ENCODE results near the gene GMPS. TPM values are rescaled to one million over a fixed set of nuclear protein-coding genes. Genes with fewer than 3 reads are reported as not detected.

Gene GMPS
- total and polyA plus RNA-seq, 2 donors from 2014 or later: 21.1 to 43.9 TPM

GRCh38 chr3:155970398-155970797 lies 99.9 kb downstream of the GMPS start:
- no peak overlapping the region for H3K27ac ChIP-seq (ENCODE audit: low read depth in 2 of 2, low read length in 2 of 2)
- no peak for FAIRE-seq
- no peak overlapping the region for H3K9ac ChIP-seq (ENCODE audit: low read length in 3 of 3)
- H3K36me3 ChIP-seq (ENCODE audit: control insufficient read depth in 2 of 3, insufficient read depth in 3 of 3, low read length in 3 of 3): no peaks in the 10 kb centered on the region
- H3K4me1 ChIP-seq (ENCODE audit: control insufficient read depth in 2 of 3, insufficient read depth in 2 of 3, low read depth in 1 of 3, low read length in 3 of 3): no peaks in the 10 kb centered on the region
- no peak for TF ChIP-seq CTCF (IDR thresholded peaks at IDR 0.05; ENCODE audit: borderline replicate concordance, extremely low read depth, insufficient read depth)
- intact Hi-C loops (cut with DNase I): no loop called here
- no peaks in the 10 kb centered on the region for H3K9me3 ChIP-seq (ENCODE audit: control insufficient read depth in 2 of 3, insufficient read depth in 1 of 3, low read length in 3 of 3)
- no peak overlapping the region for H3K4me3 ChIP-seq (ENCODE audit: low read length in 3 of 3)
- DNase-seq: no peak
- no peaks in the 10 kb centered on the region for H3K27me3 ChIP-seq (ENCODE audit: control insufficient read depth, insufficient read depth, low read length)

- Histone ChIP-seq H3K27ac (ENCODE audit: low read depth in 2 of 2, low read length in 2 of 2) (no peak overlapping the region), H3K9me3 (ENCODE audit: control insufficient read depth in 2 of 3, insufficient read depth in 1 of 3, low read length in 3 of 3) (no peaks in the 10 kb centered on the region), H3K9ac (ENCODE audit: low read length in 3 of 3) (no peak overlapping the region), H3K4me1 (ENCODE audit: control insufficient read depth in 2 of 3, insufficient read depth in 2 of 3, low read depth in 1 of 3, low read length in 3 of 3) (no peaks in the 10 kb centered on the region), H3K4me3 (ENCODE audit: low read length in 3 of 3) (no peak overlapping the region), H3K27me3 (ENCODE audit: control insufficient read depth, insufficient read depth, low read length) (no peaks in the 10 kb centered on the region), H3K36me3 (ENCODE audit: control insufficient read depth in 2 of 3, insufficient read depth in 3 of 3, low read length in 3 of 3) (no peaks in the 10 kb centered on the region)
- DNase-seq (no peak), FAIRE-seq (no peak)
- intact Hi-C loops (cut with DNase I): no loop called here
- TF ChIP-seq CTCF (IDR thresholded peaks at IDR 0.05; ENCODE audit: borderline replicate concordance, extremely low read depth, insufficient read depth): no peak
These were observed 102.6 kb downstream of the GMPS start for GRCh38 chr3:155972885-155973584.

GRCh38 chr3:155978324-155978723 lies 107.9 kb downstream of the GMPS start:
- H3K9me3 ChIP-seq (ENCODE audit: control insufficient read depth in 2 of 3, insufficient read depth in 1 of 3, low read length in 3 of 3): no peaks in the 10 kb centered on the region
- FAIRE-seq (no peak), DNase-seq (no peak)
- intact Hi-C loops (cut with DNase I): no loop called here
- no peak overlapping the region for H3K4me3 ChIP-seq (ENCODE audit: low read length in 3 of 3)
- no peaks in the 10 kb centered on the region for H3K4me1 ChIP-seq (ENCODE audit: control insufficient read depth in 2 of 3, insufficient read depth in 2 of 3, low read depth in 1 of 3, low read length in 3 of 3)
- no peak overlapping the region for H3K27ac ChIP-seq (ENCODE audit: low read depth in 2 of 2, low read length in 2 of 2)
- no peak for TF ChIP-seq CTCF (IDR thresholded peaks at IDR 0.05; ENCODE audit: borderline replicate concordance, extremely low read depth, insufficient read depth)
- H3K27me3 ChIP-seq (ENCODE audit: control insufficient read depth, insufficient read depth, low read length): no peaks in the 10 kb centered on the region
- H3K36me3 ChIP-seq (ENCODE audit: control insufficient read depth in 2 of 3, insufficient read depth in 3 of 3, low read length in 3 of 3): no peaks in the 10 kb centered on the region
- H3K9ac ChIP-seq (ENCODE audit: low read length in 3 of 3): no peak overlapping the region

- TF ChIP-seq CTCF (IDR thresholded peaks at IDR 0.05; ENCODE audit: borderline replicate concordance, extremely low read depth, insufficient read depth): no peak
- DNase-seq (no peak), FAIRE-seq (no peak)
- intact Hi-C loops (cut with DNase I): no loop called here
- Histone ChIP-seq H3K4me1 (ENCODE audit: control insufficient read depth in 2 of 3, insufficient read depth in 2 of 3, low read depth in 1 of 3, low read length in 3 of 3) (no peaks in the 10 kb centered on the region), H3K9me3 (ENCODE audit: control insufficient read depth in 2 of 3, insufficient read depth in 1 of 3, low read length in 3 of 3) (no peaks in the 10 kb centered on the region), H3K27me3 (ENCODE audit: control insufficient read depth, insufficient read depth, low read length) (no peaks in the 10 kb centered on the region), H3K4me3 (ENCODE audit: low read length in 3 of 3) (no peak overlapping the region), H3K36me3 (ENCODE audit: control insufficient read depth in 2 of 3, insufficient read depth in 3 of 3, low read length in 3 of 3) (no peaks in the 10 kb centered on the region), H3K27ac (ENCODE audit: low read depth in 2 of 2, low read length in 2 of 2) (no peak overlapping the region), H3K9ac (ENCODE audit: low read length in 3 of 3) (no peak overlapping the region)
These were observed 109.3 kb downstream of the GMPS start for GRCh38 chr3:155979746-155980145.
